Fibroblast of skin of left quadriceps (primary cell): ENCODE data around the gene EDC3.
"Not testable (repeated sequence)": the region's sequence is repeated elsewhere in the genome, so short reads cannot be mapped to it uniquely, and the experiment has no call there.

Source experiments
- DNase-seq, 2 experiments: peaks; one replicate each; pipeline ENCODE4 v3.0.0-alpha.2; 2013; ENCODE audit warnings: low read depth in 2 of 2

EDC3 gene

GRCh38 chr15:74653426-74654102 is 42.3 kb downstream of the EDC3 start:
- DNase-seq = peak; percentile 50 to 54

GRCh38 chr15:74651242-74651741 is 44.5 kb downstream of the EDC3 start:
- no peak for DNase-seq

DNA sequence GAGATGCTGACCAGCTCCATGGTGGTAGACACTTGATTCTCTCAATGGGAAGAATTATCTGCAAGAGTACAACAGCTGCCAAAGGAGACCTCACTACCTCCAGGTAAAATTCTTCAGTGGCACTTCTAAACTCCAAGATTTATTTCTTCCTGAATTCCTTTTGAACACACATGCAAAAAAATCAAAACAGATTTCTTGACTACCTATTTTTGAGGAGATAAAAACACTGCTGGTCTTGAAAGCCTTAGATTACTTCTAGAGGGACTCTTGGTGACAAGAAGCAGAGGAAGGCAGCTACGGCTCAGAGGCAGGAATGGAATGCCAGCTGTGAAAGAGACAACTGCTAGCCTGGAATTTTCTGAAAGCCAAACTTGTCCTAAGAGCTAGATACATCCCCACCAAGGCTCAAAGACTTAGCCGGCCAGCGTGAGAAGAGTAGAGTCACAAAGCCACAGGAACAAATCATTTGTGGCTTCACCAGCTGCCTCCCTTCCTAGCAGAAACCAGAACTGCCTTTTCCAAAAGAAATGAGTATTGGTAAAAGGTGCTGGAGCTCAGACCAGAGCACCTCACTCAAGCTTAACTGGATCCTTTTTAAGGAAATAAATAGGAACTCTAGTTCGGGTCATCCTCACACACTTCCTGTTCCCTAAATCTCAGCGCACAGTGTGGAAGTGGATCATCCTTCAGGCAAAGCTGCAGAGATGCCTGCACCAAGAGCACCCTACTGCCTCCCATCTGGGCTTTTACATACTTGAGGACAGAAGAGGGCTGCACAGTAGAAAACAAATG is 47.6 kb downstream of the EDC3 start:
- DNase-seq = no peak

GRCh38 chr15:74646480-74646879 is 49.3 kb downstream of the EDC3 start:
- DNase-seq = no peak

DNA sequence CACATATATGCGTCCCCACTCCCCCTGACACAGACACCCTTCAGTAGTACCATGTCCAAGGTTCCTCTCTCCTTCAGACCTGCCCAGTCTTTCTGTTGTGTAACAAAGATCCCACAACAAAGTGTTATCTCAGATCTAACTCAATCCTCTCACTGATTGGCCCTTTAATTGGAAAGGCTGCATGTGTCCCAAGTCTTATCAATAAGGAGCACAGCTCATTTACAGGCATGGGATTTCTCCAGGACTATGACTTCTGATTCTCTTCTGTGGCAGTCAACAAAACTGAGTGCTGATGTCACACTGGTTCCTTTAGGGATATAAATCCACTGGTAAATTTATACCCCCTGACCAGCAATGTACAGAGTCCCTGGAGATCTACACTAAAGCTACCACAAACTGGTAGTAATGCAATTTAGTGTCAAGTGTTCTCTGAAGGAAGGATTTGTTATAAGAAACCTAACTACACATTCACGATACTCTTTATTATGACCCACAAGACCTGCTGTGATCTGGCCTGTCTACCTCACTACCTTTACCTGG is 52.1 kb downstream of the EDC3 start:
- no peak for DNase-seq

- DNase-seq = peak; percentile 31 to 34
Observed at GRCh38 chr15:74642734-74643664, 52.8 kb downstream of the EDC3 start.

- no peak for DNase-seq
Observed at GRCh38 chr15:74642348-74642733, 53.5 kb downstream of the EDC3 start.

DNA sequence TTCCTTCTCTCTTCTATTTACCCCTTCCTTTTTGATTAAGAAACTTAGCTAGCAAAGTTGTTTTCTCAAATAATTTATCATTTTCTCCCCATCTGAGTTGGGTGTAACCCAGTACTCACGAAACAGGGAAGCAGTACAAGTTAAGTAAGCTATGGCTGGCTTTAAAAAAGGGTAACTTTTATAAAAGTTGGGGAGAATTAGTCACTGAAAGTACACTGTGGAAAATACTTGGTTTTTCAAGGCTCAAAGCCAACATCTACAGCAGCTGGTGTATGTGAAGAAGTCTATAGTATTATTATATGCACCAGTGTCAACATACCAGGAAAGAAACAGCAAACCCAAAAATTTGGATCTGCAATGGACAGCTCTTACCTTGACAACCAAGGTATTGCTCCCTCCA is 54.7 kb downstream of the EDC3 start:
- DNase-seq = no peak

- no peak for DNase-seq
Observed at GRCh38 chr15:74636984-74637383, 58.8 kb downstream of the EDC3 start.

GRCh38 chr15:74635228-74635627 is 60.6 kb downstream of the EDC3 start:
- DNase-seq = no peak

DNA sequence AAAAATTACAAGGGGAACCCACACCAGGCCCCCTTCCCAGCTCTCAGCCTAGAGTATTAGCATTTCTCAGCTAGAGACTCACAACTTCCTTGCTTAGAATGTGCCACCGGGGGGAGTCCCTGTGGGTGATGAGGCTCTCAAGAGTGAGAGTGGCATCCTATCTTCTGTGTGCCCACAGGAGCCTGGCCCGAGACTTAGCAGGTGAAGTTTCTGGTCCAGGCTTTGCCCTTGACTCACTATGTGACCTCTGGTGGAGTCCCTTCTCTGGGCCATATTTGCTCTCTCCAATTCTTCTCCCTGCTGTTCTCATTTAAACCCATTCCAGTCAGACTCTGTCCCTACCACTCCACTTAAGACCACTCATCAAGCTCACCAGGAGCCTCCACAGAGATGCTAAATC is 62.0 kb downstream of the EDC3 start:
- no peak for DNase-seq

DNA sequence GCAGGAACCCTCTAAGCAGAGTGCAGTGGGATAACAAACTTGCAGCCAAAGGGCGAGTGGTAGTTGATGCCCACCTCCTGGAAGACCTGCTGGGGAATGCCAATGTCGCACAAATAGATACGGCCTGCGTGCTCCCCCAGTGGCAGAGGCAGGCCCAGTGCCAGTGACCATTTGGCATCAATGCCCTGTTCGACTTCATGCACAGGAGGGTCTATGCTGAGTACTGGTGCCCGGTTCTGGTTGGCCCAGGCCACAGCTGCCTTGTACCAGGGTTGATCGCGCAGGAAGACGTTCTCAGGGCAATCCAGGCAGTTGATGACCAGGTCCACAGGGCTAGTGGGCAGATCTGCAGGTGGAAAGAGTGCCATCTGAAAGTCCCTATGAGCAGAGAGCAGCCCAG is 63.2 kb downstream of the EDC3 start:
- no peak for DNase-seq

DNA sequence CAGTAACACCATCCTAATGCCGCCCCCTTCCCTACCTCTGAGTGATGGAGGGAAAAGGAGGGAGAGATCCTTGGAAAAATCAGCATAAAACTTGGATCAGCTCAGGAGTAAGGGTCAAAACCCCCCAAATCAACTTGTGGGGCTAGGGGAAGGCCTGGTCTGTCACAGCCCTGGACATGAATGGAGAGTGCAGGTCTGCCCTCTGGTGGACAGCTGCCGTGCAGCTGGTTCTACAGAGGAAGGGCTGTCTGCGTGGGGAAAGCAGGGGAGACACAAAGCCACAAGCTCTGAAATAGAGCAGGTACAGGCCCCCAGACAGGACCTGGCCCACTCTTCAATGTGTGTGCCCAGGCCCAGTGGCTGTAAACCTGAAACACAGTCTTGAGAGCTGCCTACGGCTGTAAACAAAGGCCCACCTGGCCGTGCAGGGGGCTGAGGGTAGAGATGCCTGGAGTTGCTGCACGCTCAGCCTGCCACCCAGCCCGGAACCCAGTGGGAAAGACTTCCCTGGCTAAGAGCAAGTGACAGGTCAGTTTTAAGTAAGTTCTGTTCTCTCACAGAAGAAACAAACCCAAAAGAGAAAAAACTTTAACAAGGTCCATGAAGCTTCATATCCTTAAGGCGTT is 63.8 kb downstream of the EDC3 start:
- DNase-seq = no peak

- no peak for DNase-seq
Observed at GRCh38 chr15:74631408-74631807, 64.4 kb downstream of the EDC3 start.

DNA sequence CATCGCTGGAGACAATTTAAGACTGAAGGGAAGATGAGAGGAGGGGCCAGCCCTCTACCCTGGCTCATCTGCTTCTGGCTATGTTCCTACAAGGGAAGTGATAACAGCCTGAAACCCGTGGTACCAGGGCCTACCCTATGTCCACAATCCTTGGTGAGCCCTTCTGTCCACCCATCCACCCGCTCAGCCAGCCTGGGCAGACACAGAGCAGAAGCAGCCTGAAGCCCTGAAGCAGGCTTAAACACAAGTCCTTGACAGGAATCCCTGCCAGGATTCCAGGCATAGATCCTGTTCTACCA is 64.8 kb downstream of the EDC3 start:
- no peak for DNase-seq

- DNase-seq = no peak
Observed at GRCh38 chr15:74630284-74631086, 65.3 kb downstream of the EDC3 start.

- not testable (repeated sequence) for DNase-seq
Observed at GRCh38 chr15:74629696-74630095, 66.1 kb downstream of the EDC3 start.

GRCh38 chr15:74628949-74629348 is 66.9 kb downstream of the EDC3 start:
- DNase-seq = no peak

DNA sequence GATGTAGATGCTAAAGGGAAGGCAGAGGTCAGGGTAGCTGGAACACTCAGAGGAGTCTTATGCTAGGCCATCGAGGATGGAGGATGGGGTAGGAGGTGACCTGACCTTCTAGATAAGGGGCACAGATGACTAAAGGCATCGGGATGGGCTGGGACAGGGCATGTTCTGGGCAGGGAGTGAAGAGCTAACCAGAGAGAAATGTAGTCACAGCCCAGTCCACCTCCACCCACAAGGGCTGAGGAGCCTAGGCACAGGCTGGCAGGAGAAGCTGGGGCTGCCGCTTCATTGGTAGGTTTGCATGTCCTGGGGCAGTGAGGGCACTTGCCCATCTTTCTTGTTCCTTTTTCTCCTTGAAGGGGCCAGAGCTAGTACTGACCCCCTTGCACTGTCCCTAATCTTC is 67.6 kb downstream of the EDC3 start:
- no peak for DNase-seq

DNA sequence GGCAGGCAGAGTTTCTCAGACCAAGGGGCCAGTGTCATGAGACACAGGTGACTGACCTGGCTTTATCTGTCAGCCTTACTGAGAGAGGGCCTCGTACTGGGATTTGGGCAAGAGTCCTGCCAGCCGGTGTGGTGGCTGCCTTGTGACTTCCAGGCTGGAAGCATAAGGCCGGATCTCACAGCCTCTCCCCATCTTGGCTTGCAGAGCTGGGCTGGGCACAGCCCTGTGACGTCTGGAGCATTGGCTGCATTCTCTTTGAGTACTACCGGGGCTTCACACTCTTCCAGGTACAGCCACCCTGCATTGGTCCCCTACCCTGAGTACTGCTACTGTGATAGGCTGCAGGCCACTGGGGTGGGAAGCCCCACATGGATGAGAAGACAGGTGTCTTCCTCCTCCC is 68.1 kb downstream of the EDC3 start:
- no peak for DNase-seq
